SKM-1 (cell line): ENCODE data around the gene CCDC181.
"Not testable (repeated sequence)": the region's sequence is repeated elsewhere in the genome, so short reads cannot be mapped to it uniquely, and the experiment has no call there.

ENCODE experiments used
- DNase-seq: peaks from one replicate; lab custom pipeline; 2025; ENCODE audit not compliant: unreplicated experiment; lab: John Stamatoyannopoulos, UW

The CCDC181 gene

DNA sequence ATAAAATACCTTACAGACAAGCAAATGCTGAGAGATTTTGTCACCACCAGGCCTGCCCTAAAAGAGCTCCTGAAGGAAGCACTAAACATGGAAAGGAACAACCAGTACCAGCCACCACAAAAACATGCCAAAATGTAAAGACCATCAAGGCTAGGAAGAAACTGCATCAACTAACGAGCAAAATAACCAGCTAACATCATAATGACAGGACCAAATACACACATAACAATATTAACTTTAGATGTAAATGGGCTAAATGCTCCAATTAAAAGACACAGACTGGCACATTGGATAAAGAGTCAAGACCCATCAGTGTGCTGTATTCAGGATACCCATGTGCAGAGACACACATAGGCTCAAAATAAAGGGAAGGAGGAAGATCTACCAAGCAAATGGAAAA, 24.7 kb downstream of the CCDC181 start:
- DNase-seq: not testable (repeated sequence)

DNA sequence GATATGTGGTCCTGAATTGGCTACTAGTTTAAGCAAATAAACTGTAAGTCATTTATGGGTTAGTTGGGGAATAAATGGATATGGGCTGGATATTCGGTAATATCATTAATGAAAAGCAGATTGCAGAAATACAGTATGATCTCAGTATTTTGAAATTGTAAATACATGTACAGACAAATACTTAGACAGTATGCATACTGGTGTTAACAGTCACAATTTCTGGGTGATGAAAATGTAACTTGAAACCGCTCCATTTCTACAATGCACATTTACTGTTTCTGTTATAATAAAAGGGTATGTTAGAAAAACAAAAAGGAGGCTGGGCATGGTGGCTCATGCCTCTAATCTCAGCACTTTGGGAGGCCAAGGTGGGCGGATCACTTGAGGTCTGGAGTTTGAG, 31.3 kb downstream of the CCDC181 start:
- no peak for DNase-seq

DNA sequence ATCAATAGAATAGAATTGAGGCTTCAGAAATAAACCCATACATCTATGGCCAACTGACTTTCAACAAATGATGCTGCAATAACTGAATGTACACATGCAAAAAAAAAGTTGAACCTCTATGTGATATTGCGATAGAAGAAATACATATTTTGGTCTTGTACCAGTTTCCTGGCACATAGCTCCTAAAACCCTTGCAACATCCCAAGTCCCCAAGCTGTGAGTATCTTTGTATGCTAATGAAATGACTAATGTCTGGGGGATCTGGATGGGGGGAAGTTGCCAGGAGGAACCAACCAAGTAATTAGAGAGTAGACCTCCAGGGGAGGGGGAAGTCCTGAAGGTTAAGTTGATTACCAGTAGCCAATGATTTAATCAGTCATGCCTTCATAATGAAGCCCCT, 34.9 kb downstream of the CCDC181 start:
- no peak for DNase-seq

DNA sequence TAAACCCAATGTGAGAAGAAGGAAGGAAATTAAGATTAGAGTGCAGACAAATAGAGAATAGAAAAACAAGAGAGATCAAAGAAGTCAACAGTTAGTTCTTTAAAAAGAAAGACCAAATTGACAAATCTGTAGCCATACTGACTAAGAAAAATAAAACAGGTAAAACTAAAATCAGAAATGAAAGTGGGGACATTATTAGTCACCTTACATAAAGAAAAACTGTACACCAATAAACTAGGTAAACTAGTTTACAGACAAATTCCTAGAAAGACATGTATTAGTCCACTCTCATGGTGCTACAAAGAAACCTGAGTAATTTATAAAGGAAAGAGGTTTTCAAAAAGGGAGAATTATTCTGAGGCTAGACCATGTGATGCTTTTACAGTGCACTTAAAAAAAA, 37.0 kb downstream of the CCDC181 start:
- no peak for DNase-seq

DNA sequence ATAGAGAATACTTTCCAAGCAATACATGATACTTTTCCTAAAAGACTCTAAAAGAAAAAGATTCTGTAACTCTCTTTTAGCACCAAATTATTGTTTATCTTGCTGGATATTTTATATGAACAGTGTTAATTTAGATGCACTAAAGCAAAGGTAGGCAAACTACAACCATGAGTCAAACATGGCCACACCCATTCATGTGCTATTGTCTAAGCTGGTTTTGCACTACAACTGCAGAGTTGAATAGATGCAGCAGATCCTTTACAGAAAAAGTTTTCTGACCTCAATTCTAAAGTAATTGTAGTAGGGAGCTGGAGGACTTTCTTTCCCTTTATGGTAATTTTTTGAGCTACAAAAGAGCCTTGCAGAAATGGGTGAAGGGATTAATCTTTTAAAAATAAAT, 39.9 kb downstream of the CCDC181 start:
- DNase-seq: no peak

DNA sequence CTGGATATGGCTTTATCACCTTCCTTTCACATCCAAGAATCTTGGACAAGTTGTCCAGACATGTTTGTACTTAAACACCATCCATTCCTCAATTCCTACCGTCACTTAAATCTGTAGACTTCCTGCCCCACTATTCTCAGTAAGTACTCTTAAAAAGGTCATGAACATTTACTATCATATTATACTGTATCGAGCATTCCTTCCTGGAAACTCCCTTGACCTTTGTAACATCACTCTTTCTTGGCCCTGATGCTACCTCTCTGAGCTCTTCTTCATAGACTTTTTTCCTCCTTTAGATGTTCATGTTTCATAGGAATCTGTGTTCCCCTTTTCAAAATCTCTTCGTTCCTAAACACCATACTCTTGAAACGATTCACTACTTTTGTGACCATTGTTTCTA, 43.8 kb downstream of the CCDC181 start:
- DNase-seq: no peak

DNA sequence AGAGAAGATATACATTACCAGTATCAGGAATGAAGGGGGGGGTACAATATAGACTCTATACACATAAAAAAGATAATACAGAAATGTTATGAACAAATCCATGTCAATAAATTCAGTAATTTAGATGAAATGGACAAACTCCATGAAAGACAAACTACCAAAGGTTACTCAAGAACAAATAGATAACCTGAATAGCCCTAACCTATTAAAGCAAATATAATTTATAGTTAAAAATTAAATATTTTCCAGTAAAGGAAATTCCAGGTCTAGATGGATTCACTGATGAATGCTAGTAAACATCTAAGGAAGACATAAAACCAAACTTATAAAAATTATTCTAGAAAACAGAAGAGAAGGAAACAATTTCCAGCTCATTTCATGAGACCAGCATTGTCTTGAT, 46.1 kb downstream of the CCDC181 start:
- no peak for DNase-seq

DNA sequence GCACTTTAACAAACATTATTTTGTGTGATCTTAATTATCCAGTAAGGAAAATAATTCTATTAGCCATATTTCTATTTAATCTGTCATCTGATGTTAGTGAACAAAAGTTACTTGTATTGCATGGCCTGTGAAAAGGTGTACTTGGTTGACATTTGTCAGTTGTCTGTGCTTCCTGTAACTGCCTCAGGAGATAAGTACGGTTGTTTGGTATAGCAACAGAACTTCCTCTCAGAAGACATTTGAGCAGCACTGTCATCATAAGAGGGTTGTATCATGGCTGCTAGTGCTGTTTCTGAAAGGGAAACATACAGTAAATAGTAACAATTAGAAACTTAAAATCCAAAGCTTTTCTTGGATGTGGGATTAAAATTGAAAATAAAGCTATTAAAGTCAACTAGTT, 55.9 kb downstream of the CCDC181 start:
- no peak for DNase-seq

DNA sequence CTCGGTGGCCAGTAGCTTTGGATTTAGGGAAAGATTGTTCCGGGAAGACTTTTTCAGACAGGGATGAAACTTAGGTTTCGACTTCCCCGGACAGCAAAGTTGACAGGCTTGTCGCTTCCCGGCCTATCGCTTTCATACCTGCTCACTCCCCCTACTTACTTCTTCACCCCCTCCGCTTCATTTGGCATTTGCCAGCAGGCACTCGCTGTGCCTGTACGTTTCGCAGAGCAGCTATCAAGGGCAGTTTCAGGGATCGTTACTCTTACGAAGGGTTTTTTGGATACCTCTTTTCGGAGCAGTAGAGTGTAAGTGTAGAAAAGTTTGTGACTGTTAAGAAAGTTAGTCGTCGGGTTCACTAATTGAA, 58.9 kb downstream of the CCDC181 start:
- no peak for DNase-seq

DNA sequence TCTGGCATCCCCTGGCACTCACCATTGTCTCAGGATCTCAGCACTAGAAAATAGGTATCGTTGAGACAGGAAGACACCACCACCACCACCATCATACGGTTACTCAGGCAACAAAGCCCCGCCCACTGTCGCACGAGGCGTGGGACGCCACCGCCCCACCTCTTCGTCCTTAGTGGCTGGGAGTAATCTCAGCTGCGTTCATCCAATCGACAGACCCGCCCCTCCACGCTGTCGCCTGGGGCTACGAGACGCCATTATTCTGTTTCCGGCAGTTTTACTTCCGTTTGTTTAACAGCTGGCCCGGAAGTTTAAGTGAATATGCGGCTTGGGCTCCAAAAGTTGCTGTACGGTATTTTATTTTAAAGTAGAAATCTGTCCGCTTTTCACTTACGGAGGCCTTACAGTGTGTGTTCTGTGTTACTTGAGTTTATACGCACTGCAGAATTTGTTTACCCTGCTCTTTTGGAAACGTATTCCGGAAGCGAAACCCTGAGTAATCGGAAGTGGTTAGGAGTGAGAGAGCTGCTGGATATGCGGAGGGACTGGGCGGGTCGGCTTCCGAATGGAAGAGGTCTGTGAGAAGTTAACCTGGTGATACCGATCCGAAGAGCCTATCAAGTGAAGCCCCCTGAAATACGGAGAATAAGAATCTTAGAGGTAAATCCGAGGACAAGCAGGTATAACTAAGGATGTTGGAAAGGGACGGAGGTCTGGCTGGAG, 59.4 kb downstream of the CCDC181 start, which contains the start of the genes BLZF1 and NME7:
TSS of gene BLZF1 (plus strand) at position 510 of the 720 bp plus-strand sequence. CDS start 1,328 bp downstream, outside the sequence.
TSS of gene NME7 (minus strand) at position 112 of the 720 bp plus-strand sequence. CDS start at position 25, 87 bp downstream.
- peak; percentile 99 for DNase-seq

DNA sequence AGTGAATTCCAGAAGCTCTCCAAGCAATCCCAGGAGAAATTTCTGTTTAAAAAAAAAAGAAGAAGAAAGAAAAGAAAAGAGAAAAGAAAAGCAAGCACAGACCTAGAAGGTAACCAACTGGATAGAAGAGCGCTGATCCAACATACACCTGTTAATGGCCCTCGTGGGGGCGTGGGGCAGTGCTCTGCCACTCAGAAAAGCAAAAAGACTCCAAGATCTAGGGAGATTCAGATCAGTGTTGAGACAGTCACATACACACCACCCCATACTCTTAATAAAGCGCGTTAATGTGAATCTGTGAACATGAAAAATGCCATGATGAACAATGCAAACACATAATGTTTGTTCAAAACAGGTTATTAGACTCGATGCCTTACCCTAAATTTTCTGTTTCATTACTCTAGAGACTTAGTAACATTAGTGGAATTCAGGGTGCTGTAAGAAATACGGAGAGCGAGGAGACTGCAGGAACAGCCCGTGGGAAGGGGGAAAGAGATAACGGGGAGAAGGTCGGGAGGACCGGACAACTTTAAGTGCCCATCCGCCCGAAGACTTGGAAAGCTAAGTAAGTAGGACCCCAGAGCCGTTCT, 60.1 kb downstream of the CCDC181 start:
- DNase-seq: no peak

DNA sequence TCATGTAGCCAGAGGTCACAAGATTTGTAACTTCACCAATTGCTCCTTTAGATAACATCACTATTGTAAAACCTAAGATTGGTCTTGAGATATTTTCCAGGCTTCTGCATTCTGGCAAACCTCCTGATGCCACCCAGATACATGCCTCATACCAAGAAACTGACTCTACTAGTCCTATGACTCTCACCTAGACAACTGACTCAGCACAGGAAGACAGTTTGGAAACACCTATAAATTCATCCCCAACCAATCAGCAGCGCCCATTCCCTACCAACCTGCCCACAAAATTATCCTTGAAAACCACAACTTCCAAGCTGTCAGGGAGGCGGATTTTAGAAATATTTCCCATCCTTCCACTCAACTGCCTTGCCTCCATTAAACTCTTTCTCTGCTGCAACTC, 62.3 kb downstream of the CCDC181 start:
- no peak for DNase-seq

DNA sequence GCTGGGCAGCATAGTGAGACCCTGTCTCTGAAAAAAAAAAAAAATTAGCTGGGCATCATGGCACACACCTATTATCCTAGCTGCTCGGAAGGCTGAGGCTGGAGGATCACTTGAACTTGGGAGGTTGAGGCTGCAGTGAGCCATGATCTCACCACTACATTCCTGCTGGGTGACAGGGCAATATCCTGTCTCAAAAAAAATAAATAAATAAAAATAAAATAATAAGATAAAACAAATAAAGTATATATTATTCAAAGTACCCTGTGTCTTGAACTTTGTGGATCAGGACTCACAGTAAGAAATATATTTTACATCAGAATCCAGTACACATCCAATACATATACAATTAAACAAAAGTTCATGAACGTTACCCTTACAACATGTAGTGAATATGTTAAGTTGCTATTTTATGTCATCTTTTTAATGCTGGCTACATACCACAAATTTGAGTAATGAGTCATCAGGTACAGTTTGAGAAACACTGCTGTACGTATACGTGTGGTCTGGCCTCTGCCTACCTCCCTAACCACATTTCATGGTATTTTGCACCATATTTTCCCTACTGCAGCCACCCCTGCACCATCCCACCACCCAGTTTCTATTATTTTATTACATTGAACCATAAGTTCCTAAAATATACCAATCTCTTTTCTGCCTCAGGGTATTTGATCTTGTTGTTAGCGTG, 64.1 kb downstream of the CCDC181 start:
- no peak for DNase-seq

DNA sequence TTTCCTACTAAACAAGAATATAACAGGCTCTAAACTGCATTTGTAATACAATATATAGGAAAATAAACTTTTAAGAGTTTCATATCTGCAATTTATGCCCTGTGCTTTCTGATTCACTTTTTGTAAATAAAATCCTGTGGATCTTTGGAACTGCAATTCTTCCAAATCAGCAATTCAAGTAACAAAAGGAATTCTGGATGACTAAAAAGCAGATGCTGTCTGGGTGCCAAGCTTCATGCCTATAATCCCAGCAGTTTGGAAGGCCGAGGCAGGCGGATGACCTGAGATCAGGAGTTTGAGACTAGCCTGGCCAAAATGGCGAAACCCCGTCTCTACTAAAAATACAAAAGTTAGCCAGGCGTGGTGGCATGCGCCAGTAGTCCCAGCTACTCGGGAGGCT, 66.0 kb downstream of the CCDC181 start:
- no peak for DNase-seq

DNA sequence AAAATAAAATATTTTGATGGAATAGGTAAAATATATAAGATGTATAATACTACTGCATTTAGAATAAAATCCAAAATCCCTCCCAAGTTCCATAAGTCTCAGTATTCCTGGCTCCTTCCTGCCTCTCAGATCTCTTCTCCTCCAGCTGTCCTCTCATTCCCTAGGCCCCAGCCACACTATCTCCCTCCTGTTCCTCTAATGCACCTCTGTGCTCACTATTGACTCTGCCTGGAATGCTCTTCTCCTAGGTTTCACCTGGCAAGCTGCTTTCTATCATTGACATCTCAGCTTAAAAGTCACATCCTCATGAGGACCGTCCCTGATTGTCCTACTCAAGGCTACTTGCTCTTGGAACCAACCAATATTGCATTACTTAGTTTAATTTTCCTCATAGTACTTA, 66.9 kb downstream of the CCDC181 start:
- no peak for DNase-seq

DNA sequence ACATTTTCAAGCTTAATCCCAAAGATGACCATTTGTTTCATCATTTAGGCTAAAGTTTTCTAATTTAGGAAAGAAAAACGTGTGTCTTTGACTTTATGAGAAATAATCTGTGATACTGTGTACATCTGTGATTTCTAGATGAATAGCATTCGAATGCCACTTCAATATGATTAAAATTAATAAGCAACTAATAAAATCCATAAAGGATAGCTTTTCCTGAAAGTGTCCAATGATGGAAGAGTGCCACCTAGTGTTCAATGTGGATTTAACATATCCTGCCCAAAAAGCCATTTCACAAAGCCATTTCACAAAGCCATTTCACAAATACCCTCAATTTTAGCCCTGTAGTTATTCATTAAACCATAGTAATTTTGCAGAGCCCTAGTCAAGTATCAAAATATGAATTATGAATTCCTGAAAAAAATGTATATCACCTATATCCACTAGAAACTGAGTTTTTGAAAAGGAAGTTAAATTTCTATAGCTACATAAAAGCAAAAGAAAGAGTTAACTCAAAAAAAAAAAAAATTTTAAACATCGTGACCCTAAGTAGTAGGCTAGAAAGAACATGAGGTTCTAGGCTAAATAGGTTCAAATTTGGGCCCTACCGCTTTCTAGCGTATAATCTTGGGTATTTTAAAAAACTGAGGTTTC, 78.8 kb downstream of the CCDC181 start:
- DNase-seq: peak; percentile 69

DNA sequence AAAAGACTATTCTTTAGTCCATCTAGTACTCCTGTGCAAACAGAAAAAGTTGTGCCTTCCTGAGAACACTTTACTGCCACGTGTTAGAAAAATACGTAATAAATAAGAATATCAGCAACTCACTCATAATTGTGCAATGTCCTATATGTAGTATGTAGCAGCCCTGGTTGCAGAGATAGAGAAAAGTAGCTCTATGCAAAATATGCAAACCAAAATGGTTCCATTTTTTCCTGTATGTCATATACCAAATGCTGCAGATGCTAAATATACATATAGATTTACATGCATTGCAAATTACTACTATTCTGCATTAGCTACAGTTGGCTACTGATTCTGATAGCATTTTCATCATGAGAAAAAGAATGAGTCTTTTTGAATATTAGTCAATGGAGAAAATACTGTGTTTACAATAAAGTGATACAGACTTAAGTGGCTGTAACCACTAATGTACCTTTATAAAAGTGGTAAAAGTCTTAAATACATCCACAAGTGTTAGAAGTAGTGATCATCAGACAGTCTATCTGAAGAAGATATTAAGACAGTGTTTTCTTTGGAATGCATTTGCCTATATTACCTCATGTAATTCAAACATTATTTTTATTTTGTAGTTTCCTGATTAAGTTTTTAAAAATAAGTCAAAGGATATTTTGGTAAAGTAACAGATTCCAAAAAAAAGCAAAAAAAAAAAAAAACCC, 79.4 kb downstream of the CCDC181 start:
- DNase-seq: no peak

DNA sequence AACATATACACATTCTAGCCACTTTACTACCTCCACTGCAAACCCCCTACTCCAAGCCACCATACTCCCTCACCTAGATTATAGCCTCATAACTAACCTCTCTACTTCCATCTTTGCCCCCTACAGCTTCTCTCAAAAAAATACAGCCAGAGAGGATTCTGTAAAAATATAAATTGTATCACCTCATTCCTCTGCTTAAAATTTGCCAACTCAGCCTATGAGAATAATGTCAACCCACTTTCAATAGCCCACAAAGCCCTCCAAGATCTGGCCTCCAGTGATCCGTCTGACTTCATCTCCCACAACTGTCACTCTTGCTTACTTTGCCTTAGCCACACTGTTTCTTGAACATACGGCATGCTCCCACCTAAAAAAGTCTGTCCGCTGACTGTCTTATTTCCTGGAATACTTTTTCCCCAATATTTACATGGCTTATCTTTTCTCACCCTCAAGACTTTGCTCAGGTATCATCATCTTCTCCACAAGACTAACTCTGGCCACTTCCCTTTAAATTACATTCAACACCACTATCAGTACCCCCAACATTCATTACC, 81.2 kb downstream of the CCDC181 start:
- no peak for DNase-seq

DNA sequence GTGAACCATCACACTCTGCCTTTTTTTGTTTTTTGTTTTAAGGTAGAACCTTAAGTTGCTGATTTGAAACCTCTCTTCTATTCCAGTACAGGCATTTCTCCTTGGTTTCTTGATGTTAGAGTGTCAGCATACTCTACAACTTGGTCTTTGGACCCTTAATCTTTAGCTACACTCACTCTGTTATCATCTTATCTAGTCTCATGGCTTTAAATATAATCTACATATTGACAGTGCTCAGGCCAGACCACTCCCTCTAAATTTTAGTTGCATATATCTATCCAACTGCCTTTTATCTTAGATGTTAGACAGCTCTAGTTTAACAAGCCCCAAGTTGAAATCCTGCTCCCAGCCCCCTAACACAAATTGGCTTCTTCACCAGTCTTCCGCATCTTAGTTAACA, 81.8 kb downstream of the CCDC181 start:
- DNase-seq: no peak
